8988T (cell line): ENCODE data around the gene RCBTB2.

ENCODE experiments used
- DNase-seq: peaks from one replicate; pipeline ENCODE4 v3.0.0; 2011

The RCBTB2 gene

DNA sequence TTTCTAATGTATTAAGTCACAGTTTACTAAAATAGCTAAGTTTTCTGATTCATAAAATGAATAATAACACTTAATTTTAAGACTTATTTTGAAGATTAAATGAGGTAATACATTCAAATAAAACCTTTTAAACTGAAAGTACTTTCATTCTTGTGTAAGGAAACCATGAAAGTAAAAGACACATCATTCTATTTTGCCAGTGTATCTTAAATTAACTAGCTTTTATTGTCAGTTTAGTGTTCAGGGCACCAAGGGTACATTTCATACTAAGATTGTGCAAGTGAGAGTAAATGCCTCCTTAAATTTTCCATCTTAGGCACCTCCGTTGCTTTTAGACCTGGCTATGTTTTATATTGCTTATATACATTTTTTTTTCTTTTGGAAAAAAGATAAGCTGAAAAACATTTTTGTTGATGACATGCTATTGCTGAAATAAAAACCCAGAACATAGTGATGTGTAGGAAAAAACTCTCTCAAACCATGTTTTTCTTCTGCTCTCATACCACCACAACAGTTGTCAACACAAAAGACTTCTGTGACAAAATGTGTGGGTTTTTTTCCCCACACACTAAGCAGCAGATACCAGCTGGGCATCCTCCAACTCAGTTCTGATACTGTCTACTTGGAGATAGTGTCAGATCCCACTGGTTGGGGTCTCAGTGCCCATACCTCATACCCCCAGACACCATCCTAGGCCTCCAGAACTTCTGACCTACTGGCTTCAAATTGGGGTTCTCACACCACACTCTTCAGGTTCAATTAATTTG, 89.3 kb downstream of the RCBTB2 start:
- DNase-seq, result no peak
